SK-N-SH (cell line): Measurements from ENCODE around the gene PANK3. TPM values are rescaled to one million over a fixed set of nuclear protein-coding genes. Genes with fewer than 3 reads are reported as not detected.

Experiments used
- CTCF ChIA-PET: fragments of 300-600, 350-600 bp; formaldehyde crosslinking; extraction: SDS; loops from one replicate; lab custom pipeline; 2021; lab: Yijun Ruan, JAX
- POLR2A ChIA-PET: fragments of 350-600 bp; sonication (Branson Sonifier 250); formaldehyde crosslinking; extraction: SDS; loops from one replicate; lab custom pipeline; 2020; ENCODE audit warnings: antibody characterized with exemption, inconsistent platforms; lab: Yijun Ruan, JAX
- DNase-seq: peaks from one replicate; pipeline ENCODE4 v3.0.0; 2012
- H2AFZ ChIP-seq: fragments of 200-600 bp; sonication (generic); 2 replicates; pipeline ENCODE4 v1.8.1; 2016; ENCODE audit warnings: antibody characterized with exemption, mild to moderate bottlenecking, low read depth
- H3F3A ChIP-seq: fragments of 200-600 bp; sonication (generic); replicated peaks from 2 replicates; pipeline ENCODE3; 2016; ENCODE audit warnings: antibody characterized with exemption, mild to moderate bottlenecking; ENCODE audit not compliant: insufficient read depth
- H3K27ac ChIP-seq, 2 experiments: fragments of 200-500 bp in 1 of 2; fragments of 200-600 bp in 1 of 2; sonication (Bioruptor generic) in 1 of 2; sonication (generic), shearing (Covaris generic) in 1 of 2; 2 replicates each; pipeline versions ENCODE4 v1.5.1 to v1.6.1; 2014 to 2016; ENCODE audit warnings: low read depth in 2 of 2, inconsistent platforms in 1 of 2, low read length in 1 of 2, mild to moderate bottlenecking in 1 of 2, mixed read lengths in 1 of 2
- H3K27me3 ChIP-seq: fragments of 200-600 bp; sonication (generic), shearing (Covaris generic); 2 replicates; pipeline ENCODE4 v1.6.1; 2016; ENCODE audit warnings: mixed run types; ENCODE audit not compliant: insufficient read depth
- H3K36me3 ChIP-seq, 2 experiments: fragments of 200-500 bp in 1 of 2; fragments of 200-600 bp in 1 of 2; sonication (Bioruptor generic) in 1 of 2; sonication (generic) in 1 of 2; replicated peaks in 1 of 2; 2 replicates each; pipeline versions ENCODE3 to v1.5.1; 2014 to 2016; ENCODE audit warnings: low read length in 1 of 2, mild to moderate bottlenecking in 1 of 2; ENCODE audit not compliant: insufficient read depth in 2 of 2, control insufficient read depth in 1 of 2
- H3K4me1 ChIP-seq, 2 experiments: fragments of 200-500 bp in 1 of 2; fragments of 200-600 bp in 1 of 2; sonication (Bioruptor generic) in 1 of 2; sonication (generic), shearing (Covaris generic) in 1 of 2; 2 replicates each; pipeline versions ENCODE4 v1.5.1 to v1.6.1; 2014 to 2016; ENCODE audit warnings: low read depth in 1 of 2, low read length in 1 of 2, mixed run types in 1 of 2; ENCODE audit not compliant: insufficient read depth in 2 of 2, control insufficient read depth in 1 of 2
- H3K4me2 ChIP-seq: fragments of 200-600 bp; sonication (generic), shearing (Covaris generic); 2 replicates; pipeline ENCODE4 v1.6.1; 2017; ENCODE audit warnings: mixed run types
- H3K4me3 ChIP-seq, 2 experiments: fragments of 200-500 bp in 1 of 2; fragments of 200-600 bp in 1 of 2; sonication (Bioruptor generic) in 1 of 2; sonication (generic), shearing (Covaris generic) in 1 of 2; 2 replicates each; pipeline versions ENCODE4 v1.5.1 to v1.8.1; 2014 to 2016; ENCODE audit warnings: low read depth in 2 of 2, inconsistent platforms in 1 of 2, low read length in 1 of 2, mild to moderate bottlenecking in 1 of 2, mixed read lengths in 1 of 2, moderate library complexity in 1 of 2
- H3K79me2 ChIP-seq: fragments of 200-600 bp; sonication (generic); 2 replicates; pipeline ENCODE4 v1.8.1; 2017; ENCODE audit warnings: mild to moderate bottlenecking; ENCODE audit not compliant: insufficient read depth
- H3K9ac ChIP-seq: fragments of 200-600 bp; sonication (generic); 2 replicates; pipeline ENCODE4 v1.6.1; 2017; ENCODE audit warnings: mixed run types
- H3K9me2 ChIP-seq: fragments of 200-600 bp; sonication (generic); 2 replicates; pipeline ENCODE4 v1.6.1; 2017; ENCODE audit warnings: mixed run types
- H3K9me3 ChIP-seq: fragments of 200-600 bp; sonication (generic); 2 replicates; pipeline ENCODE4 v1.6.1; 2017; ENCODE audit warnings: mixed run types, mild to moderate bottlenecking, moderate library complexity
- H4K20me1 ChIP-seq: fragments of 200-600 bp; sonication (generic); 2 replicates; pipeline ENCODE4 v1.6.1; 2017; ENCODE audit warnings: mild to moderate bottlenecking, mixed run types; ENCODE audit not compliant: insufficient read depth
- CTCF ChIP-seq: fragments of 200-600 bp; sonication (generic); IDR thresholded peaks from 2 replicates; pipeline ENCODE4 v1.6.1; 2017; ENCODE audit warnings: antibody characterized with exemption, mild to moderate bottlenecking, moderate library complexity
- ELF1 ChIP-seq: IDR thresholded peaks from 2 replicates; pipeline ENCODE4 v1.4.0; 2012
- FOXJ3 ChIP-seq: sonication (generic); formaldehyde crosslinking; IDR thresholded peaks from 2 replicates; pipeline ENCODE4 v1.5.1; 2020; ENCODE audit warnings: mild to moderate bottlenecking, missing genetic modification reagents
- FOXM1 ChIP-seq: IDR thresholded peaks from 2 replicates; pipeline ENCODE4 v1.4.0; 2012; ENCODE audit warnings: low read depth, mild to moderate bottlenecking
- GABPA ChIP-seq: IDR thresholded peaks from 2 replicates; pipeline ENCODE4 v1.4.0; 2012; ENCODE audit warnings: low read depth, mild to moderate bottlenecking
- JUND ChIP-seq: IDR thresholded peaks from 2 replicates; pipeline ENCODE4 v1.4.0; 2012
- MXI1 ChIP-seq: IDR thresholded peaks from 2 replicates; pipeline ENCODE4 v1.6.1; 2012; ENCODE audit warnings: mild to moderate bottlenecking, low read depth, low read length, improper control_type of control experiment
- POLR2AphosphoS5 ChIP-seq: IDR thresholded peaks from 2 replicates; pipeline ENCODE4 v1.6.1; 2012; ENCODE audit warnings: low read depth, low read length
- RAD21 ChIP-seq: IDR thresholded peaks from 2 replicates; pipeline ENCODE4 v1.6.1; 2012; ENCODE audit warnings: mild to moderate bottlenecking, low read length
- RCOR1 ChIP-seq: fragments of 150-350 bp; IDR thresholded peaks from 2 replicates; pipeline ENCODE4 v1.6.1; 2017; ENCODE audit warnings: antibody characterized with exemption, low read length
- REST ChIP-seq: IDR thresholded peaks from 2 replicates; pipeline ENCODE4 v1.6.1; 2012; ENCODE audit warnings: mild to moderate bottlenecking, low read depth, low read length, moderate library complexity
- RFX5 ChIP-seq: IDR thresholded peaks from 2 replicates; pipeline ENCODE4 v1.6.1; 2012; ENCODE audit warnings: mild to moderate bottlenecking, improper control_type of control experiment, low read length
- SMC3 ChIP-seq: IDR thresholded peaks from 2 replicates; pipeline ENCODE4 v1.6.1; 2012; ENCODE audit warnings: low read depth, low read length, improper control_type of control experiment
- TAF1 ChIP-seq: IDR thresholded peaks from 2 replicates; pipeline ENCODE4 v1.6.1; 2012; ENCODE audit warnings: low read depth, mild to moderate bottlenecking, low read length, moderate library complexity, borderline replicate concordance
- TCF12 ChIP-seq: IDR thresholded peaks from 2 replicates; pipeline ENCODE4 v1.4.0; 2012
- TEAD4 ChIP-seq: IDR thresholded peaks from 2 replicates; pipeline ENCODE4 v1.4.0; 2012; ENCODE audit warnings: mild to moderate bottlenecking, borderline replicate concordance; ENCODE audit not compliant: insufficient read depth
- USF1 ChIP-seq: IDR thresholded peaks from 2 replicates; pipeline ENCODE4 v1.4.0; 2012; ENCODE audit warnings: low read depth, borderline replicate concordance
- USF2 ChIP-seq: fragments of 150-350 bp; IDR thresholded peaks from 2 replicates; pipeline ENCODE4 v1.6.1; 2017; ENCODE audit warnings: antibody characterized with exemption, low read length, low read depth, borderline replicate concordance
- YY1 ChIP-seq: IDR thresholded peaks from 2 replicates; pipeline ENCODE4 v1.4.0; 2012; ENCODE audit warnings: low read depth, mild to moderate bottlenecking
- ZBTB33 ChIP-seq: IDR thresholded peaks from 2 replicates; pipeline ENCODE4 v1.4.0; 2012; ENCODE audit warnings: low read depth, borderline replicate concordance
- WGBS: methylation state at CpG from one replicate; pipeline ENCODE4 v1.1.6; 2017; ENCODE audit warnings: low lambda C conversion rate; 5-methylcytosine and 5-hydroxymethylcytosine counted together
- polyA plus RNA-seq, 3 experiments: library from polyadenylated mRNA; depleted of rRNA; stranded (reverse); fragments of >200 nt; gene quantifications; 2 replicates each; pipeline ENCODE4 v1.2.3, GENCODE V29; 2012

The PANK3 gene
- polyA plus RNA-seq, 1 of the 3 experiments (the other 2 are of a cell fraction): 6.1 TPM

GRCh38 chr5:168608386-168608785 is 29.2 kb upstream of the PANK3 start:
- H4K20me1 ChIP-seq: no peaks in the 10 kb centered on the region
- 80% methylated on average over 6 of the region's 6 CpGs for WGBS
- CTCF ChIA-PET: no interaction called here
- no peak for TF ChIP-seq TAF1
- no peak for TF ChIP-seq MXI1
- no peak for TF ChIP-seq ZBTB33
- TF ChIP-seq RCOR1: no peak
- TF ChIP-seq POLR2AphosphoS5: no peak
- TF ChIP-seq TCF12: no peak
- TF ChIP-seq SMC3: no peak
- TF ChIP-seq ELF1: no peak
- TF ChIP-seq TEAD4: no peak
- no peak for TF ChIP-seq FOXM1
- TF ChIP-seq GABPA: no peak
- no peak for TF ChIP-seq USF1
- TF ChIP-seq, all 33 proteins: peak for 0
- Histone ChIP-seq H2AFZ (no peak overlapping the region), H3K9me2 (no peaks in the 10 kb centered on the region), H3K4me2 (no peak overlapping the region), H3K79me2 (no peaks in the 10 kb centered on the region), H3K4me3 (no peak overlapping the region), H3K9me3 (no peaks in the 10 kb centered on the region), H3F3A (no peaks in the 10 kb centered on the region), H3K27ac (no peak overlapping the region), H3K9ac (no peak overlapping the region), H3K4me1 (peaks cover 0 to 11% of the 10 kb centered on the region in 2 experiments; a peak in 1 of 4 replicates), H3K36me3 (no peaks in the 10 kb centered on the region), H3K27me3 (no peaks in the 10 kb centered on the region)
- POLR2A ChIA-PET: no interaction called here
- no peak for DNase-seq

- Histone ChIP-seq H3F3A (no peaks in the 10 kb centered on the region), H3K4me1 (peaks cover 0 to 11% of the 10 kb centered on the region in 2 experiments; a peak in 1 of 4 replicates), H3K36me3 (no peaks in the 10 kb centered on the region), H3K27ac (no peak overlapping the region), H3K79me2 (no peaks in the 10 kb centered on the region), H2AFZ (no peak overlapping the region), H3K9ac (no peak overlapping the region), H3K4me2 (no peak overlapping the region), H3K9me2 (no peaks in the 10 kb centered on the region), H3K27me3 (no peaks in the 10 kb centered on the region), H3K4me3 (no peak overlapping the region), H3K9me3 (no peaks in the 10 kb centered on the region), H4K20me1 (no peaks in the 10 kb centered on the region)
- ChIA-PET POLR2A (no interaction called here), CTCF (no interaction called here)
- 58% methylated on average over 2 of the region's 2 CpGs for WGBS
- DNase-seq: no peak
- no peak for TF ChIP-seq TCF12
- no peak for TF ChIP-seq RFX5
- TF ChIP-seq RCOR1: no peak
- TF ChIP-seq JUND: no peak
- no peak for TF ChIP-seq RAD21
- no peak for TF ChIP-seq TEAD4
- no peak for TF ChIP-seq ELF1
- no peak for TF ChIP-seq USF2
- no peak for TF ChIP-seq SMC3
- TF ChIP-seq FOXM1: no peak
- TF ChIP-seq YY1: no peak
- no peak for TF ChIP-seq CTCF
- TF ChIP-seq FOXJ3 (CRISPR knock-in tag): no peak
- no peak for TF ChIP-seq REST
Measured at GRCh38 chr5:168607946-168608345, 28.8 kb upstream of the PANK3 start.
